CD8-positive, alpha-beta memory T cell (primary cell): ENCODE results near the gene PGAP6. TPM values are rescaled to one million over a fixed set of nuclear protein-coding genes. Genes with fewer than 3 reads are reported as not detected.

Source experiments
- CTCF ChIA-PET: fragments of 350-600 bp; sonication (Branson Sonifier 250); formaldehyde crosslinking; loops from one replicate; lab custom pipeline; 2021; ENCODE audit warnings: antibody characterized with exemption; lab: Charles Lee
- POLR2A ChIA-PET: fragments of 350-600 bp; sonication (Branson Sonifier 250); formaldehyde crosslinking; loops from one replicate; lab custom pipeline; 2021; ENCODE audit warnings: antibody characterized with exemption; lab: Charles Lee
- DNase-seq, 5 donors: peaks; one replicate each; pipeline versions ENCODE4 v3.0.0 to v3.0.0-alpha.2; 2020 to 2022; ENCODE audit warnings: mixed read lengths in 1 of 5
- H3K27ac ChIP-seq: one replicate; pipeline ENCODE4 v1.7.0; 2013; ENCODE audit warnings: low read depth, mild to moderate bottlenecking, low read length, moderate library complexity
- H3K27me3 ChIP-seq: 2 replicates; pipeline ENCODE4 v1.7.0; 2013; ENCODE audit warnings: low read length, mild to moderate bottlenecking; ENCODE audit not compliant: insufficient read depth, poor library complexity, severe bottlenecking
- H3K36me3 ChIP-seq: 2 replicates; pipeline ENCODE4 v1.7.0; 2013; ENCODE audit warnings: mild to moderate bottlenecking, low read length, moderate library complexity; ENCODE audit not compliant: insufficient read depth
- H3K4me1 ChIP-seq: 2 replicates; pipeline ENCODE4 v1.7.0; 2013; ENCODE audit warnings: mild to moderate bottlenecking, low read length, moderate library complexity; ENCODE audit not compliant: insufficient read depth
- H3K4me3 ChIP-seq: 2 replicates; pipeline ENCODE4 v1.7.0; 2013; ENCODE audit warnings: mild to moderate bottlenecking, low read length
- H3K9me3 ChIP-seq: 2 replicates; pipeline ENCODE4 v1.7.0; 2013; ENCODE audit warnings: mild to moderate bottlenecking, low read length
- H3K27ac Mint-ChIP-seq, 8 donors: one replicate each; pipeline ENCODE4 v1.8.0; 2020 to 2021; ENCODE audit warnings: mixed read lengths in 8 of 8, mild to moderate bottlenecking in 6 of 8, inconsistent platforms in 3 of 8, moderate library complexity in 3 of 8
- H3K27me3 Mint-ChIP-seq, 2 donors: one replicate each; pipeline ENCODE4 v1.8.0; 2020 to 2021; ENCODE audit warnings: mixed read lengths in 2 of 2, mild to moderate bottlenecking in 1 of 2, moderate library complexity in 1 of 2
- H3K36me3 Mint-ChIP-seq, 3 donors: one replicate each; pipeline ENCODE4 v1.8.0; 2020 to 2021; ENCODE audit warnings: mixed read lengths in 3 of 3, inconsistent platforms in 1 of 3, mild to moderate bottlenecking in 1 of 3
- H3K4me1 Mint-ChIP-seq, 3 donors: one replicate each; pipeline ENCODE4 v1.8.0; 2020 to 2021; ENCODE audit warnings: mixed read lengths in 3 of 3, inconsistent platforms in 1 of 3, mild to moderate bottlenecking in 1 of 3
- H3K4me3 Mint-ChIP-seq, 7 donors: one replicate each; pipeline ENCODE4 v1.8.0; 2020 to 2021; ENCODE audit warnings: mixed read lengths in 7 of 7, mild to moderate bottlenecking in 6 of 7, moderate library complexity in 4 of 7, inconsistent platforms in 2 of 7
- H3K9me3 Mint-ChIP-seq, 5 donors: one replicate each; pipeline ENCODE4 v1.8.0; 2020 to 2022; ENCODE audit warnings: mixed read lengths in 5 of 5, mild to moderate bottlenecking in 3 of 5, moderate library complexity in 2 of 5, inconsistent platforms in 1 of 5
- polyA plus RNA-seq: library from polyadenylated mRNA; unstranded; fragments of 300-500 nt; fragmentation: Illumina TruSeq; gene quantifications from one replicate; pipeline ENCODE4 v1.2.3, GENCODE V29; 2021
- total RNA-seq, 2 experiments: library from RNA; stranded (reverse); gene quantifications; one replicate each; pipeline ENCODE4 v1.2.3, GENCODE V29; 2021

The PGAP6 gene
- total and polyA plus RNA-seq, 3 experiments from 2014 or later: 23.1 to 36.2 (median 36.1) TPM

GRCh38 chr16:322476-323143 is 59.2 kb downstream of the PGAP6 start:
- Histone ChIP-seq H3K4me3 (no peak overlapping the region), H3K36me3 (peaks cover 17% of the 10 kb centered on the region), H3K9me3 (no peaks in the 10 kb centered on the region), H3K27me3 (no peaks in the 10 kb centered on the region), H3K4me1 (peaks cover 63% of the 10 kb centered on the region), H3K27ac (no peak overlapping the region)
- peak overlapping the region in 2 of 7 donors; percentile 8 to 69 for H3K4me3 Mint-ChIP-seq
- no peaks in the 10 kb centered on the region for H3K9me3 Mint-ChIP-seq
- H3K27ac Mint-ChIP-seq: peak overlapping the region in 7 of 8 donors; percentile 66 to 95 (median 92)
- POLR2A ChIA-PET: interaction anchor here (1.2 kb wide), 1 partner anchor 30 kb away, joined by 3 read pairs; the partner anchor contains the start of gene AXIN1
- DNase-seq: no peak
- H3K4me1 Mint-ChIP-seq: peaks cover 62 to 85% (median 65%) of the 10 kb centered on the region in 3 donors
- peaks cover 0 to 28% (median 2%) of the 10 kb centered on the region in 3 donors for H3K36me3 Mint-ChIP-seq
- CTCF ChIA-PET: interaction anchor here (1.0 kb wide), 1 partner anchor 26 kb away, joined by 3 read pairs; no protein-coding TSS in a partner anchor
- peaks cover 0 to 15% of the 10 kb centered on the region in 2 donors for H3K27me3 Mint-ChIP-seq

DNA sequence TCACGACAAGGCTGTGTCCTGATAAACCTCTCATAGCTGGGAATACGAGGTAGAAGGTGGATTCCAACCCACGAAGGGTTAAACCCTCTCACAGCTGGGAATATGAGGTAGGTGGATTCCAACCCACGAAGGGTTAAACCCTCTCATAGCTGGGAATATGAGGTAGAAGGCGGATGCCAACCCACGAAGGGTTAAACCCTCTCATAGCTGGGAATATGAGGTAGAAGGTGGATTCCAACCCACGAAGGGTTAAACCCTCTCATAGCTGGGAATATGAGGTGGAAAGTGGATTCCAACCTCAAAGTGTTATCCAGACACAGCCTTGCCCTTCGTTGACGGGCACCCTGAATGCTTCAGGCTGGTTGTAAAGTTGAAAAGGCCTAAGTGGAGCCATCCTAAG is 60.2 kb downstream of the PGAP6 start:
- H3K4me3 ChIP-seq: no peak overlapping the region
- H3K27ac ChIP-seq: no peak overlapping the region
- CTCF ChIA-PET: interaction anchor here (1.0 to 1.2 kb wide), 2 partner anchors 15 to 41 kb away, joined by 3 read pairs; no protein-coding TSS in a partner anchor
- peaks cover 0 to 34% (median 2%) of the 10 kb centered on the region in 3 donors for H3K36me3 Mint-ChIP-seq
- no peaks in the 10 kb centered on the region for H3K9me3 Mint-ChIP-seq
- H3K4me1 ChIP-seq: peaks cover 53% of the 10 kb centered on the region
- no peak for DNase-seq
- H3K27ac Mint-ChIP-seq: peak overlapping the region in 5 of 8 donors; percentile 79 to 94 (median 93)
- H3K4me3 Mint-ChIP-seq: peak overlapping the region in 3 of 7 donors; percentile 35 to 60 (median 47)
- POLR2A ChIA-PET: interaction anchor here (1.2 kb wide), 1 partner anchor 31 kb away, joined by 3 read pairs; the partner anchor contains the start of gene AXIN1
- peaks cover 0 to 10% of the 10 kb centered on the region in 2 donors for H3K27me3 Mint-ChIP-seq
- H3K4me1 Mint-ChIP-seq: peaks cover 59 to 80% (median 61%) of the 10 kb centered on the region in 3 donors
- no peaks in the 10 kb centered on the region for H3K27me3 ChIP-seq
- peaks cover 17% of the 10 kb centered on the region for H3K36me3 ChIP-seq
- H3K9me3 ChIP-seq: no peaks in the 10 kb centered on the region

Other genes with a start within 250 kb of the PGAP6 start
- gene NPRL3, start 243.3 kb downstream of the PGAP6 start, total RNA-seq: 10 to 100 TPM; 45.2 to 50.7 TPM
- 13.0 TPM for gene NPRL3, start 243.3 kb downstream of the PGAP6 start, polyA plus RNA-seq
- gene HBZ, start 229.3 kb downstream of the PGAP6 start, total RNA-seq: not detected
- gene HBZ, start 229.3 kb downstream of the PGAP6 start, polyA plus RNA-seq: not detected
- not detected for gene HBM, start 216.0 kb downstream of the PGAP6 start, total RNA-seq
- not detected for gene HBM, start 216.0 kb downstream of the PGAP6 start, polyA plus RNA-seq
- gene HBA2, start 209.1 kb downstream of the PGAP6 start, total RNA-seq: not detected
- gene HBA2, start 209.1 kb downstream of the PGAP6 start, polyA plus RNA-seq: 5.8 TPM
- not detected for gene HBA1, start 205.3 kb downstream of the PGAP6 start, total RNA-seq
- gene HBA1, start 205.3 kb downstream of the PGAP6 start, polyA plus RNA-seq: 1.6 TPM
- not detected for gene HBQ1, start 201.5 kb downstream of the PGAP6 start, total RNA-seq
- 0.72 TPM for gene HBQ1, start 201.5 kb downstream of the PGAP6 start, polyA plus RNA-seq
- gene LUC7L, start 152.5 kb downstream of the PGAP6 start, total RNA-seq: 10 to 100 TPM; 78.5 to 80.0 TPM
- 9.2 TPM for gene LUC7L, start 152.5 kb downstream of the PGAP6 start, polyA plus RNA-seq
- 10 to 100 TPM; 23.1 to 26.1 TPM for gene FAM234A, start 147.2 kb downstream of the PGAP6 start, total RNA-seq
- 27.9 TPM for gene FAM234A, start 147.2 kb downstream of the PGAP6 start, polyA plus RNA-seq
- gene RGS11, start 106.0 kb downstream of the PGAP6 start, total RNA-seq: under 1 TPM in 1 of 2 experiments, not detected in 1; 0.09 TPM
- not detected for gene RGS11, start 106.0 kb downstream of the PGAP6 start, polyA plus RNA-seq
- gene ARHGDIG, start 101.4 kb downstream of the PGAP6 start, total RNA-seq: not detected
- gene ARHGDIG, start 101.4 kb downstream of the PGAP6 start, polyA plus RNA-seq: not detected
- not detected for gene PDIA2, start 98.8 kb downstream of the PGAP6 start, total RNA-seq
- not detected for gene PDIA2, start 98.8 kb downstream of the PGAP6 start, polyA plus RNA-seq
- 10 to 100 TPM; 24.7 to 26.3 TPM for gene AXIN1, start 29.3 kb downstream of the PGAP6 start, total RNA-seq
- gene AXIN1, start 29.3 kb downstream of the PGAP6 start, polyA plus RNA-seq: 6.9 TPM
- gene MRPL28, start 11.4 kb downstream of the PGAP6 start, total RNA-seq: 10 to 100 TPM; 90.2 to 98.0 TPM
- 67.8 TPM for gene MRPL28, start 11.4 kb downstream of the PGAP6 start, polyA plus RNA-seq
- gene NME4, start 15.2 kb upstream of the PGAP6 start, total RNA-seq: 10 to 100 TPM; 14.1 to 15.4 TPM
- gene NME4, start 15.2 kb upstream of the PGAP6 start, polyA plus RNA-seq: 49.9 TPM
- 1 to 10 TPM; 6.8 to 7.9 TPM for gene DECR2, start 19.9 kb upstream of the PGAP6 start, total RNA-seq
- 3.9 TPM for gene DECR2, start 19.9 kb upstream of the PGAP6 start, polyA plus RNA-seq
- 10 to 100 TPM; 30.0 to 32.8 TPM for gene RAB11FIP3, start 43.7 kb upstream of the PGAP6 start, total RNA-seq
- 4.4 TPM for gene RAB11FIP3, start 43.7 kb upstream of the PGAP6 start, polyA plus RNA-seq
- gene CAPN15, start 145.7 kb upstream of the PGAP6 start, total RNA-seq: 10 to 100 TPM; 91.9 to 98.6 TPM
- gene CAPN15, start 145.7 kb upstream of the PGAP6 start, polyA plus RNA-seq: 15.5 TPM
- not detected for gene PRR35, start 178.4 kb upstream of the PGAP6 start, total RNA-seq
- not detected for gene PRR35, start 178.4 kb upstream of the PGAP6 start, polyA plus RNA-seq
- under 1 TPM; 0.55 to 0.59 TPM for gene NHLRC4, start 185.0 kb upstream of the PGAP6 start, total RNA-seq
- gene NHLRC4, start 185.0 kb upstream of the PGAP6 start, polyA plus RNA-seq: 1.6 TPM
- 10 to 100 TPM; 47.4 to 50.1 TPM for gene PIGQ, start 188.0 kb upstream of the PGAP6 start, total RNA-seq
- gene PIGQ, start 188.0 kb upstream of the PGAP6 start, polyA plus RNA-seq: 14.0 TPM
- 10 to 100 TPM; 12.3 to 13.3 TPM for gene RAB40C, start 208.1 kb upstream of the PGAP6 start, total RNA-seq
- 22.8 TPM for gene RAB40C, start 208.1 kb upstream of the PGAP6 start, polyA plus RNA-seq
- under 1 TPM; 0.11 to 0.22 TPM for gene WFIKKN1, start 249.0 kb upstream of the PGAP6 start, total RNA-seq
- 0.09 TPM for gene WFIKKN1, start 249.0 kb upstream of the PGAP6 start, polyA plus RNA-seq